NCI-H2196 (cell line): ENCODE results near the gene MBTD1.
"Not testable (repeated sequence)": the region's sequence is repeated elsewhere in the genome, so short reads cannot be mapped to it uniquely, and the experiment has no call there.

Experiments used
- DNase-seq: peaks from one replicate; lab custom pipeline; 2025; ENCODE audit not compliant: unreplicated experiment; lab: John Stamatoyannopoulos, UW

The MBTD1 gene

DNA sequence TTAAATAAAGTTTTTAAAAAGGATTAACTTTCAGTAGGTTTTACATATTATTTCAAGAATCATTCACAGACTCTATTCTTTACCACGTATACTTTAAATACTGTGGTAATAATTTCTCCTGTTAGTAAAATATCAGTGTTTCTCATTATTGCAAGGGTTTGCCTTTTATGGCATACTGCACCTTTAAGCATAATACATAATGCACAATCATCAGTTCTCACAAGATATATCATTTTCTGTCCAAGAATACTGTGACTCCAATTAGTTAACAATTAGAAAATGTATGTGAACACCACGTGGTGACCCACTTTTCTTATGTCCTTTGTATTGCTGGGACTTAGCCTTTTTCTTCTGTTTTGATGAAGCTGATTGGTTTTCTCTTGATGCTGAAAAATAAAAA lies 68.0 kb downstream of the MBTD1 start:
- DNase-seq = no peak

DNA sequence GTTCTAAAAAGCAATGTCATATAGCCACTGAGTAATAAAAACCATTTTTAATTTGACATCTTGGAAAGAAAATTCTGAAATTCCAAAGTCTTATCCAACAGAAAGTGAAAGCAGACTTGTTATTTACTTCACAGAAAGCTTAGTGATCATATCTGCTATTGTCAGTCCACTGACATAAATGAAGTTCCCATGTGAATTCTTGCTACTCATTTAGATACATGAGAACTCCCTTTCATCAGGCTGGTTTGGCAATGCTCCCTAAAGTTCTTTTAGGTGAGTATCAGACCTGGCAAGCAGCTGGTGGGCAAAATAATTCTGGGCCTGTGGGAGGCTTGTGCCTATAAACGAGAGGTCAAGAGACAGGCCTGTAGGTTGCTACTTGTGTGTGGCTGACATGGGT lies 70.2 kb downstream of the MBTD1 start:
- no peak for DNase-seq

DNA sequence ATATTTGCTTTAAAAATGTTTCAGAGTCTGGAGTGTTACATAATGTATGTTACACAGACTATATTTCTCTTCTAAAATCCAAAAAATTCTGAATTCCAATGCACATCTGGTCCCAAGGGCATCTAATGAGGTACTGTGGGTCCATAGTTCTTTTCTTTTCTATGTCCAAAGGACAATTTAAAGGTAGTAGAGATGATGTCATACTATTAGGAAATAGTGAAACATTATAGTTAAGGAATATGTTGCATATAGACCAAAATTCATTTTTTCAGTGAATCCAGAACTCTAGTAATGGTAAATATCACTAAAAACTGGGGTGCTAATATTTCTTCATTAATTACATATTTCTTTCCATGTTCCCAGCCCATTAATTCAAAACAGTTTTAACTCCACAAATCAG lies 70.7 kb downstream of the MBTD1 start:
- no peak for DNase-seq

DNA sequence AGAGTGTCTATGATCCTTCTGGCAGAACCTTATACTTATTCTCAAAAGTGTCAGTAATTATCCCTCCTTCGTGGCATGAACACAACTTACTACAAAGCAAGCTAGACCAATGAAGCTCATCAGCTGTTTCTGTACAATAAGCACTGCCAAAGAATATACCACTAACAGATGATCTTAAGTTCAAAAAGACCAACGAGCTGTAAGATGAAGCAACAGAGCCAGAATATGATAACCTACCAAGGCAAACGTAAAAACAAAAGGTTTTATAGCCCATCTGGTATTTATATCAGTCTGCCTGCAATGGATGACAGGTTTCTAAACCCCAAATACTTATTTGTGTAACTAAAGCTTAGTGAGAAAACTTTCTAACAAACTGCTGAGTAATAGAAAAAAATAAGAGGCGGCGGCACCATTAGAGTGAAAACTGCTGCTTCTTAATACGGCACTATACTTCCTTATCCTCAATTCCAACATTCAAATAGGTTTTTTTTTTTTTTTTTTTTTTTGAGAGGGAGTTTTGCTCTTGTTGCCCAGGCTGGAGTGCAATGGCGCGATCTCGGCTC lies 71.5 kb downstream of the MBTD1 start:
- no peak for DNase-seq

DNA sequence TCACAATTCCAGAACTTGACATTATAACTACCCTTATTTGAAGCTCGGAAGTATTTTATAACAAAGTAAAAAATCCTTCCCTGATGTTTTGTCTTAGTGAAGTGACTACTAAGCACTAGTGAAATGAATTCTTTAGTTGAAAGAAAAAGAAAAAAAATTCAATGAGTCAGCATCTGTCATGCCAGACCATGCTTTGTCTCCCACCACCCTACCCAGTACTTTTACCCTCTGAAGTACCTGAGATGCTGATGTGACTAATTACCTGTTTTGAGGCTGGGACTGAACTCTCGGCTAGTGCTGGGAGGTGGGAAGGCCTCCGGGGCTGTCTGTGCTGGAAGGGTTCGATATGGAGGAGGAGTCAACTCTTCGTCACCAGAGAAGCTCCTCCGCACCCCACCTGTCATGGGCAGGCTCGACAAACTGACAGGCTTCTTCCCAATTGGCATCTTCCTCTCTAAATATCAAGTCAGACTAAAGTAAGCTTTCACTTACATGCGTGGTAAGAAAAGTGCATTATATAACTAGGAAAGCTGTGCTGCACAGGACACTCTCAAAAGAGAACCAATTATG lies 74.0 kb downstream of the MBTD1 start:
- no peak for DNase-seq

DNA sequence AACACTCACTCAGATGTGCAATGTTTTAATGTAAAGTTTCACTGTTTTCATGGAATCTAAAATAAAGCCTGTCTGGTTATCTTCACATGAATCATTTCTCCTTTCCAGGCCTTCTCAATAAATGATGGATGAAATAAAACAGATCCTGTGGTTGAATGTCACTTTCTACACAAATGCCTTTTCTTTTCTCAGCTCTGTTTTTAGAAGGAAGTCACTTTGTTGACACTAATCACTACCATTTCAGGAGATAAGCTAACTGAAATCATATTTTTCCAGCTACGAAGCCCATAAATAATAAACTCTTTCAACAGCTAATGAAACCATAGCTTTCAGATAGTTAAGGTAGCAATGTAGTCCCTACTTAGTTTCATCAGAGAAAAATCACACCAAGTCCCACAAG lies 75.7 kb downstream of the MBTD1 start:
- DNase-seq = no peak

DNA sequence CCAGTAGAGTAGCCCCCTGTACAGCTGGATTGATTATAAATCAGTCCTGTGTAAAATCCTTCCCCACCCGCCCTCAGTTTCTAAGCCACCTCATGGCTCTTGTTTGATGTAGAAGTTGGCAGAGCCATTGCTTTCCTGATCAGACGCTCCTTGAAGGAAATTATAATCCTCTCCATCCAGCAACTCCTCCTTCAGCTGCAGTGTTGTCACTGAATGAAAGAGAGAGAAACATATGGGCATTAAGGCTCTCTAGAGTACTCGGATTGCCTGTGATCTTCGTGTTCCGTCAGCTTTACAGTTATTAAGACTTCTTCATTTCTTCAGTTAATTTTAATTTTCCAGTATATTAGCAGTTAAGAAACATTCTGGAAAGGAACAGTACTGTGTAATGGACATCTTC lies 79.4 kb downstream of the MBTD1 start:
- no peak for DNase-seq

DNA sequence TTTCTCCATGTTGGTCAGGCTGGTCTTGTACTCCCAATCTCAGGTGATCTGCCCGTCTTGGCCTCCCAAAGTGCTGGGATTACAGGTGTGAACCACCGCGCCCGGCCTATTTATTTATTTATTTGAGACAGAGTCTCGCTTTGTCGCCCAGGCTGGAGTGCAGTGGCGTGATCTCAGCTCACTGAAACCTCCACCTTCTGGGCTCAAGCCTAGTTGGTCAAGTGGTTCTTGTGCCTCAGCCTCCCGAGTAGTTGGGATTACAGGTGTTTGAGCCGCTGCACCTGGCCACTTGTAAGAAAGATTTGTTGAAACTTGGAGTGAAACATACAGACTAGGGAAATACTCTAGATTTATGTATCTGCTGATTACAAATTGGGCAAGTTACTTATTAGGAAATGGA lies 87.8 kb downstream of the MBTD1 start:
- not testable (repeated sequence) for DNase-seq

DNA sequence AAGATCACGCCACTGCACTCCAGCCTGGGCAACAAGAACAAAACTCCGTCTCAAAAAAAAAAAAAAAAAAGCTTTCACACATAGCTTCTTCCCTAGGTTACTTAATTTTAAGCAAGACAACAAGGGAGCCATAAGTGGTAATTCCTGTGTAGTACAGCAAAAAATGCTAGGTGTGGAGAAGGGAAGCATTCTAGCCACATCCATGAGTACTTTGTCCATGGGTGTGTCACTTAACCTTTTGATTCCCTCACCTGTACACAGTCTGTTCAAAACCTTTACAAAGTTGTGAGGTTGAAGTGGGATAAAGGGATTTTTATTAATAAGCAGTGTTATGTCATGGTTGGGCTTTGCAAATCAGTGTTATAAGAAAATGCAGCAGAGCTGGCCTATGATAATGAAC lies 89.1 kb downstream of the MBTD1 start:
- DNase-seq = no peak

DNA sequence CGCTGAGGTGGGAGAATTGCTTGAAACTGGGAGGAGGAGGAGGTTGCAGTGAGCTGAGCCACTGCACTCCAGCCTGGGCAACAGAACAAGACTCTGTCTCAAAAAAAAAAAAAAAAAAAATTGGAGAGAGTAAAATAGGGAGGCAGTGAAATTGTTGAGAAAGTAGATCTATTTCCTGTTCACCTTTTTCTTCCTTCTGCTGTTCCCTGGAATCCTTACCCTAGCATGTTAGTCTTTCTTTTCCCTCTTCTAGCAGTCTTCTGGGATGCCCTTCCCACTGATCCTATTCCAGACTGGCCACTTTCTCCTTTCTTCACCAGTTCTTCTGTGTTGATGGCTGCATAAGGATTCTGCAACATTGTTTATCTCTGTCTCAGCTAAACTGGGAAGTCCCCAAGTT lies 90.5 kb downstream of the MBTD1 start:
- DNase-seq = no peak

DNA sequence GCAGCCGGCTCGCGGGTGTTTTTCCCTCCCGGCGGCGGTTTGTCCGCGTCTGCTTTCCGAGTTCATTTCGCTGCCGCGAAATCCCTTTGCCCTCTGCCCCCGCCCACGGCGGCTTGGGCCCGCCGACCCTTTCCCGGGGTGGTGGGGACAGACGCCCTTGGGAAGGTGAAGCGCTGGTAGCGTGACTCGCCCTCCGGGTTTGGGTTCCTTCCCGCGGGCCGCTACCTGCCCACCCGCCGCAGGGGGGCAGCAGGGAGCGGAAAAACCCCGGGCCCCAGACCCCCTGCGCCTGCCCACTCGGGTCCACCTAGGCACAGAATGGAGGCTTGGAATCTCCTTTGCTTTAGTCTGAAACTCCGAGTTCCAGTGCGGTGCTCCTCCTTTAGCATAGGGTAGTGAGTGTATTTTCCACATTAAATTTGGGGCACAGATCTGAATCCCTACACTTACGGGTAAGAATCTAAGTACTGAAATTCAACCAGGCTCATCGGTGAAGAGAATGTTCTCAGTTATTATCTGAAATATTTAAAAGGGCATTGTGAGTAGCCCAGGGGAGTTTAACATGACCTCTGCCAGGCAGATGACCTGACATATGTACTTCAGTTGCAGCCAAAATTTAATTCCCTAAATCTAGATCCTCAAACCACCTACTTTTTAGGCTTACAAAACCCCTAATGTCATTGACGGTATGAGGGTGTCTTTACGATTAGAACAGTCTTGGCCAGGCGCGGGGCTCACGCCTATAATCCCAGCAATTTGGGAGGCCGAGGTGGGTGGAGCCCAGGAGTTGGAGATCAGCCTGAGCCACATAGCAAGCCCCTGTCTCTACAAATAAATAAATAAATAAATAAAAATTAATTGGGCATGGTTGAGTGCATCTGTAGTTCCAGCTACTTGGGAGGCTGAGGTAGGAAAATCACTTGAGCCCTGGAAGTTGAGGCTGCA lies 92.6 kb downstream of the MBTD1 start:
- DNase-seq = peak; percentile 38

DNA sequence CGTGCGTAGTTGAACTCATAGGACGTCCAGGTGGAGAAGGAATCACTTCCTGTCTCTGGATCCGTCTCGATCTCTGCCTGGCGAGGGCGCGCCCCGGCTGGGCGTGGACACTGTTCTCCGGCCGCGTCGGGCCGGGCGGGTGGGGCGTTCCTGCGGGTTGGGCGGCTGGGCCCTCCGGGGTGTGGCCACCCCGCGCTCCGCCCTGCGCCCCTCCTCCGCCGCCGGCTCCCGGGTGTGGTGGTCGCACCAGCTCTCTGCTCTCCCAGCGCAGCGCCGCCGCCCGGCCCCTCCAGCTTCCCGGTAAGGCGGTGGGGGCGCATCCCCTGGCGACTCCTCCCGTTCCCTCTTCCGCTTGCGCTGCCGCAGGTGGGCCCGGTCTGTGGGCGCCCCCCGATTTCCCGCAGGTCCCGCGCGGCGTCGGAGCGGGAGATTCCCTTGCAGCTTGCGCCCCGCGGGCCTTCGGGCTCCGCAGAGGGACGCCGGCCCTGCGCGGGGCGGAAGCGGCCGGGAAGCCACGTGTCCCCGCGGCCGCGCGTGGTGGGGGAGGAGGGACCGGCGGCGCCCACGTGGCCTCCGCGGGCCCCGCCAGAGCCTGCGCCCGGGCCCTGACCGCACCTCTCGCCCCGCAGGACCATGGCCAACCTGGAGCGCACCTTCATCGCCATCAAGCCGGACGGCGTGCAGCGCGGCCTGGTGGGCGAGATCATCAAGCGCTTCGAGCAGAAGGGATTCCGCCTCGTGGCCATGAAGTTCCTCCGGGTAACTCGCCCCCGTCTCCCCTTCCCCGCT lies 93.5 kb downstream of the MBTD1 start, which contains the start of gene NME2:
Gene NME2 (plus strand): TSS at position 214 of the 789 bp plus-strand sequence. CDS start 420 bp downstream, at position 634.
- DNase-seq = peak; percentile 90

DNA sequence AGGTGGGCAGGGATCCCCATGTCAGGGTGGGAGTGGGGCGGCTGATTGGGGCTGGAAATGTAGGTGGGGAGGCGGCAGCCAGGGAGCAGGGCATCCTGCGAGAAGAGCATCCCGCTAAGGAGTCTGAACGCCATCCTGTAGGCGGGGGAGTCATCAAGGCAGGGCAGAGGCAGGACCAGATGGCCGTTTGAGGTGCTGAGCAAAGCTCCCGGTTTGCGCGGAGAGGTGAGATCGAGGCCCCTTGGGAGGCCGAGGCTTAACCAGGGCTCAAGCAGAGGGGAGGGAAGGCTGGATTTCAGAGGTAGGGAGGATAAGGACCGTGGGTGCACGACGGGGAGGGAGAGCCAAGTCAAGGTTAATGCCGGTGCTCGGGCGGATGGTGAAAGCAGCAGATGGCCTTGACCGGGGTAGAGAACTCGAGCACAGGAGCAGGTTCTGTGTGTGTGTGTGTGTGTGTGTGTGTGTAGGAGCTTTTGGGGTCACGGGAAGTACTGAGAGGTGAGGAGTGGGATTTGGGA lies 94.1 kb downstream of the MBTD1 start:
- no peak for DNase-seq

DNA sequence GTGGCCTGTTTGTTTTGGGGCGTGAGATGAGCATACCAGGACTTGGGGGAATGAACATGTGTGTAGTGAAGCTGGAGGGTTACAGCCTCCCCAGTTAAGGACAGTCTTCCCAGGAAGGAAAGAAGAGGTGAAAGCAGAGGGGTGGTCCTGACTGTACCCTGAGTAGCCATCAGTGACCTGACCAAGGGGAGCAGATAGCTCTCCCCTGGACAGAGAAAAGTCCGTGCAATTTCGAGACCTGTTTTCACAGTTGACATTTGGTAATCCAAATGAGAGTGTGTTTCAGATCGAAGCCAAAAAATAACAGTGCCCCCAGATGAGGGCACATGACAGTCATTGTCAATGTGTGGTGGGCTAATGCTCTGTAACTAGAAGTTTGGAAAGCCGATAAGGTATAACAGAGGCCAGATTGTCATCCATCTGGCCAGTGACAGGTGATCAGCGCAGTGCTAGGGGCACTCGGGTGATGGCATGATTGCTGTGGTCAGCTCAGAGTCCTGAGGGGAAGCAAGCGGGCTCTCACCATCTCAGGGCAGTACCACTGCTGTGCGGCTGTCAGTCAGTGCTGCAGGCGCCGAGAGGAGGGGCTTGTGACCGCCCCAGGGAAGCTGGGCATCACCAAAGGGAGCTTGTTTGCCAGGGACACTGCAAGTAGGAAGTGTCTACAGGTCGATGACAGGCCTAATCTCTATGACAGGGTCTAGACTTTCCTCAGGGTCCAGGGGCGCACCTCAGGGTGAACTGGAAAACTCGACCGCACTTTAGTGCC lies 94.8 kb downstream of the MBTD1 start:
- no peak for DNase-seq

DNA sequence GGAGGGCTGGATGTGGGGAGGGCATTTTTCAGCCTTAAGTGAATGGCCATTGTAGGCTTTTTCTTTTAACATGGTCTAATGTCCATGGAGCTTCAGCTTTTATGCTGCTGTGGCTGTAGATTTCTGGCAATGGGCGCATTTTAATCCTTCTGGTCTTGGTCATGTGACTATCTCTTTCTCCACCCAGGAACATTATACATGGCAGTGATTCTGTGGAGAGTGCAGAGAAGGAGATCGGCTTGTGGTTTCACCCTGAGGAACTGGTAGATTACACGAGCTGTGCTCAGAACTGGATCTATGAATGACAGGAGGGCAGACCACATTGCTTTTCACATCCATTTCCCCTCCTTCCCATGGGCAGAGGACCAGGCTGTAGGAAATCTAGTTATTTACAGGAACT lies 98.3 kb downstream of the MBTD1 start:
- DNase-seq = no peak

DNA sequence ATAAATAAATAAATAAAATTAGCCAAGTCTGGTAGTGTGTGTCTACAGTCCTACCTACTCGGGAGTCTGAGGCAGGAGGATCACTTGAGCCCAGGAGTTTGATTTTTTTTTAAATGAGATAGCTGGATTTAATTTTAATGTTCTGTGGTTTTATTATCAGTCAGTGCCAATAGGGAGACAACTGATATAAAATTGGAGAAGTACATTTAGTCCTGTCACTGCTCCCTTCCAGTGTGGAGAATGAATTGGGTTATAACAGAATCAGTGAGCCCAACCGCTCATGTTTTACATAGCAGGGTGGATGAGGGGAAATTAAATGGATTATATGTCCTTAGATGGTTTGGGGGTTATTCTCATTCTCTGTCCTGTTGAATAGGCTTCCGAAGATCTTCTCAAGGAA lies 100.2 kb downstream of the MBTD1 start:
- DNase-seq = no peak

DNA sequence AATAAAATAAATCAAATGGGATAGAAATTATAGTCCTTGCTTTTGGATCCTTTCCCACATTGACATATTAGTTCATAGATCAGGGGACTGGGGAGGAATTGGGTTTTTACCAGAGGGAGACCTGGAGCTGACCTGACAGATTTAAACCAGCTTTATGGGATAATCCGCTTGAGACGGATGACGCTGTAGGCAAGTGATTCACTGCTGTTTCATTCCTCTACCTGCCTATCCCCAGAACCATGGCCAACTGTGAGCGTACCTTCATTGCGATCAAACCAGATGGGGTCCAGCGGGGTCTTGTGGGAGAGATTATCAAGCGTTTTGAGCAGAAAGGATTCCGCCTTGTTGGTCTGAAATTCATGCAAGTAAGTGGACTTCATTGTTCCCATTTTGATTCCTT lies 104.4 kb downstream of the MBTD1 start:
- no peak for DNase-seq

DNA sequence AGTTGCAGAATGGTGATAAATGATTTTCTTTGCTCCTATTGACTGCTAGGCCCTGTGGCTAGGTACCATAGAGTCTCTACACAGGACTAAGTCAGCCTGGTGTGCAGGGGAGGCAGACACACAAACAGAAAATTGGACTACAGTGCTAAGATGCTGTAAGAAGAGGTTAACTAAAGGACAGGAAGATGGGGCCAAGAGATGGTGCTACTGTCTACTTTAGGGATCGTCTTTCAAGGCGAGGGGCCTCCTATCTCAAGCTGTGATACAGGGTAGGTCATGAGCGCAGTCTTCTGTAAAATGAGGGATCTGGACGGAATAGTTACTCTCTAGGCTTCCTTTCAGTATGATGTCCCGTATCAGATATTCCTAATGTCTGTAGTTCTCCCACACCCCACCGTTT lies 105.7 kb downstream of the MBTD1 start:
- no peak for DNase-seq

DNA sequence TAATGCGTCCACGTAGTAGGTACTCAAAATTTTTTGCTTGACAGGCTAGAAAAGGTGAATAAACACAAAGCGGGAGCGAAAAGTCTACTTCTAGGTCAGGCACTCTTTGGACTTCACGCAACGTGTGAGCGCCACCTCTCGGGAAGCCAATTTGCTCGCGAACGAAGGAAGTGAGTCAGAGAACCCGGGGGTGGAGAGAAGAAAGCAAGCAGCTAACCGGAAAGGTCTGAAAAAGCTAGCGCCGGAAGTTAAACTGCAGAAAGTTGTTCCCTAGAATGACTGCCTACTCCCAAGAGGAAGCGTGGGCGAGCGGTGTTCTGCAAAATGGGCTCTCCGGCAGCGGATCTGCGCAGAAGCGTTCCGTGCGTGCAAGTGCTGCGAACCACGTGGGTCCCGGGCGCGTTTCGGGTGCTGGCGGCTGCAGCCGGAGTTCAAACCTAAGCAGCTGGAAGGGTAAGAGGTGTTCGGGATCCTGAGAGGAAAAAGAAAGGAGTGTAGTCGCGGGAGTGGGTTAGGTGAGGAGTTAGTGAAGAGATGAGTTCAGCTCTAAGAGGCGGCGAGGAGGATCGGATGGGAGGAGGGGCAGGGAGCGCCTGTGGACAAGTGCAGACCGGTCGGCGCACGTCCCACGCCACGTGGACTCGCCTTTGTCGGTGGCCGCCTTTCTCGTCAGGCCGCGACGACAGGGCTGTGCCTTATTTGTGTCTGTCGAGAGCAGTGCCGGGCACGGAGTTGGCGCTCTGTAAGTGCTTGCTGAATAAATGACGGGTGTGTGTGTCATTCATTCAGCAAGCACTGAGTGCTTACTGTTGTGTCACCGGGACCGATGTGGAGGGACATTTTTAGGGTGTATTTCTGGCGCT lies 106.4 kb downstream of the MBTD1 start, which contains the start of gene NME1:
Gene NME1 (plus strand): TSS at position 350 of the 863 bp plus-strand sequence. CDS start 2,096 bp downstream, outside the sequence.
- peak; percentile 98 for DNase-seq
